Pancreas (tissue), 10 donors: Measurements from ENCODE around the gene TSPAN15. TPM values are rescaled to one million over a fixed set of nuclear protein-coding genes. Genes with fewer than 3 reads are reported as not detected.
A peak's percentile ranks its signal among the peaks of the same experiment; 100 is the strongest.

Source experiments
- ATAC-seq, 4 donors: fragments of 200-7000 bp; cut with Tn5 transposase; one replicate each; pipeline versions ENCODE4 v1.8.0 to v1.9.1; 2020; ENCODE audit warnings: mild to moderate bottlenecking in 4 of 4, moderate library complexity in 4 of 4
- DNase-seq, 6 donors: peaks; one replicate each; pipeline ENCODE4 v3.0.0-alpha.2; 2020
- FAIRE-seq: peaks from 2 replicates; lab custom pipeline; 2012; peaks lifted over from hg19 to GRCh38; lab: Jason Lieb, UNC
- H3K27ac ChIP-seq, 4 donors: fragments of 200-600 bp; sonication (generic); 1 replicate in 3 of 4; 2 replicates in 1 of 4; pipeline versions ENCODE4 v1.5.0 to v1.8.0; 2020
- H3K27me3 ChIP-seq, 4 donors: fragments of 200-600 bp; one replicate each; pipeline ENCODE4 v1.8.0; 2021
- H3K36me3 ChIP-seq, 3 donors: fragments of 200-600 bp; sonication (generic) in 1 of 3; one replicate each; pipeline versions ENCODE4 v1.5.0 to v1.8.0; 2020 to 2021
- H3K4me1 ChIP-seq, 3 donors: fragments of 200-600 bp; one replicate each; pipeline ENCODE4 v1.8.0; 2021
- H3K4me3 ChIP-seq, 4 donors: fragments of 200-600 bp; sonication (generic) in 2 of 4; one replicate each; pipeline versions ENCODE4 v1.5.0 to v1.8.0; 2020 to 2021
- H3K9me3 ChIP-seq, 4 donors: fragments of 200-600 bp; one replicate each; pipeline ENCODE4 v1.8.0; 2021
- CTCF ChIP-seq, 4 donors: fragments of 200-600 bp; sonication (generic) in 3 of 4; IDR thresholded peaks; one replicate each; pipeline versions ENCODE4 v1.5.0 to v1.8.0; 2021; ENCODE audit warnings: antibody characterized with exemption in 4 of 4
- WGBS, 2 donors: extraction: QIAGEN DNeasy Blood & Tissue Kit; methylation state at CpG; one replicate each; pipeline ENCODE4 v1.1.7; 2013; 5-methylcytosine and 5-hydroxymethylcytosine counted together
- intact Hi-C, 3 donors: fragments of 100-400 bp; cut with DNase I; formaldehyde crosslinking; loops; one replicate each; pipeline versions ENCODE4 v1.11.1 to v1.14.2; 2022
- polyA plus RNA-seq, 2 donors: library from polyadenylated mRNA; stranded (reverse); fragments of 200-250 nt; gene quantifications; one replicate each; pipeline ENCODE4 v1.2.3, GENCODE V29; 2013
- total RNA-seq, 6 donors: library from RNA; stranded (reverse); fragmentation: NEBNext Ultra II Directional in 4 of 6; extraction: Animal tissue kit (Norgen Biotek cat#: 25700) in 4 of 6; gene quantifications; one replicate each; pipeline versions ENCODE4 v1.2.1 to v1.2.4, GENCODE V29; 2021 to 2023
- donor health status: healthy with polysubstance abuse.
- donor health status: DM: no; HTN: no; CAD: no; lungs with moderate emphysema.
- donor health status: DM: no; HTN: no; CAD: no.
- donor health status: control.
- donor health status: control.
- donor health status: Bipolar disorder and iron deficiency.
- donor health status: DM: yes; HTN: yes; CAD: no.
- donor health status: DM: no; HTN: no; CAD: no.
- donor health status: DM: no; HTN: no; CAD: no.
- donor health status: DM: yes; HTN: yes; CAD: no.

Gene TSPAN15
- total and polyA plus RNA-seq, 8 donors = 10.9 to 49.2 (median 17.6) TPM

GRCh38 chr10:69415049-69415448, 36.2 kb upstream of the TSPAN15 start:
- DNase-seq = no peak
- Histone ChIP-seq H3K4me3 (no peak overlapping the region), H3K4me1 (no peaks in the 10 kb centered on the region), H3K9me3 (no peaks in the 10 kb centered on the region), H3K36me3 (no peaks in the 10 kb centered on the region), H3K27me3 (no peaks in the 10 kb centered on the region), H3K27ac (no peak overlapping the region)
- TF ChIP-seq CTCF (IDR thresholded peaks at IDR 0.05) = no peak
- no peak for ATAC-seq
- 73 to 79% methylated on average over 13 of the region's 13 CpGs for WGBS, 2 donors
- no peak for FAIRE-seq
- intact Hi-C loops = loop anchor here in 2 of 3 donors (5.0 to 10.0 kb wide), 2 partner anchors 217 to 220 kb away; partner anchors contain the start of gene FAM241B (in 2 of the 2)

- TF ChIP-seq CTCF (IDR thresholded peaks at IDR 0.05) = no peak
- Histone ChIP-seq H3K9me3 (no peaks in the 10 kb centered on the region), H3K36me3 (no peaks in the 10 kb centered on the region), H3K27me3 (no peaks in the 10 kb centered on the region), H3K27ac (no peak overlapping the region), H3K4me3 (no peak overlapping the region), H3K4me1 (no peaks in the 10 kb centered on the region)
- intact Hi-C loops = loop anchor here in 2 of 3 donors (5.0 to 10.0 kb wide), 2 partner anchors 216 to 219 kb away; partner anchors contain the start of gene FAM241B (in 2 of the 2)
- FAIRE-seq = no peak
- WGBS, 2 donors = 82 to 92% methylated on average over 10 of the region's 10 CpGs
- ATAC-seq = no peak
- DNase-seq = no peak
These were observed 35.3 kb upstream of the TSPAN15 start for GRCh38 chr10:69415951-69416350.

- ATAC-seq (peak in 1 of 4 donors; percentile 27), DNase-seq (no peak), FAIRE-seq (no peak)
- intact Hi-C loops = loop anchor here in 2 of 3 donors (5.0 to 10.0 kb wide), 2 partner anchors 216 to 218 kb away; partner anchors contain the start of gene FAM241B (in 2 of the 2)
- Histone ChIP-seq H3K36me3 (no peaks in the 10 kb centered on the region), H3K27ac (no peak within 1 kb of the TSS), H3K4me1 (no peaks in the 10 kb centered on the region), H3K27me3 (no peaks in the 10 kb centered on the region), H3K4me3 (no peak within 1 kb of the TSS), H3K9me3 (no peaks in the 10 kb centered on the region)
- TF ChIP-seq CTCF (IDR thresholded peaks at IDR 0.05) = no peak
- WGBS, 2 donors = 49 to 51% methylated on average over 10 of the region's 10 CpGs
These were observed 34.6 kb upstream of the TSPAN15 start, which contains the start of gene TACR2 for GRCh38 chr10:69416695-69417094. TACR2 (minus strand) TSS chr10:69416918; CDS start chr10:69416323, 595 bp downstream.

- Histone ChIP-seq H3K36me3 (no peaks in the 10 kb centered on the region), H3K27ac (no peak overlapping the region), H3K4me1 (no peaks in the 10 kb centered on the region), H3K9me3 (no peaks in the 10 kb centered on the region), H3K4me3 (no peak overlapping the region), H3K27me3 (no peaks in the 10 kb centered on the region)
- no peak for DNase-seq
- no peak for ATAC-seq
- FAIRE-seq = no peak
- no peak for TF ChIP-seq CTCF (IDR thresholded peaks at IDR 0.05)
- intact Hi-C loops = loop anchor here in 2 of 3 donors (5.0 to 10.0 kb wide), 2 partner anchors 215 to 217 kb away; partner anchors contain the start of gene FAM241B (in 2 of the 2)
- 70 to 79% methylated on average over 11 of the region's 11 CpGs for WGBS, 2 donors
These were observed 33.7 kb upstream of the TSPAN15 start for GRCh38 chr10:69417542-69417941.
